Measurements from ENCODE around the gene OSBPL2. TPM values are rescaled to one million over a fixed set of nuclear protein-coding genes. Genes with fewer than 3 reads are reported as not detected.

OSBPL2 gene
- total RNA-seq, 1 experiment from 2014 or later = 41.4 TPM

DNA sequence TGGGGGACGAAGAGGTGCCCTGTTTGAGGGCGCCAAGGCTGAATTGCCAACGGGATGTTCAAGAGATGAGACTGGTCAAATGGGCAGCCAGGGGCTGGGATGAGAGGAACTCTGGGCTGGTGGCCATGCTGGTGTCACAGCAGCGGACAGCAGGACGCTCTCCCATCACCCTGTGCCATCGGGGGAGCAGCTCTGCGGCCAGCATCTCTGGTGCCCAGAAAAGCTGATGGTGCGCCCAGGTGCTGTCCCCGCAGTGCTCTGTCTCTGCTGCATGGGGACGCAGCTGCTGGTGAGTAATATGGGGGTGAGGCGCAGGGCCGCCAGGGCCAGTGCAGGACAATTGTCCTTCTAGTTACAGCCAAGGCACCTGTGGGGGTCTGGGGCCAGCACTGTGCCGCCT lies 13.3 kb upstream of the OSBPL2 start:
- in situ Hi-C loops (cut with HindIII; ENCODE audit: low pct_unique_long_range_greater_than_20kb, low sequenced_read_pairs) (no loop called here), intact Hi-C loops (cut with micrococcal nuclease; ENCODE audit: unreplicated experiment) (no loop called here)
- Histone ChIP-seq H3K4me1 (ENCODE audit: control insufficient read depth, insufficient read depth, low read length) (no peaks in the 10 kb centered on the region; the same call in none of the 2 replicates), H3K27me3 (ENCODE audit: control insufficient read depth, insufficient read depth, low read length) (no peaks in the 10 kb centered on the region; the same call in 1 of the 2 replicates), H3K9me3 (ENCODE audit: control insufficient read depth, insufficient read depth, low read depth, low read length) (no peaks in the 10 kb centered on the region), H3K36me3 (ENCODE audit: control insufficient read depth, insufficient read depth, low read length) (no peaks in the 10 kb centered on the region), H3K4me3 (ENCODE audit: low read depth in 2 of 2, low read length in 2 of 2) (no peak overlapping the region), H3K27ac (ENCODE audit: low read length) (no peak overlapping the region)
- ATAC-seq (no peak), DNase-seq (ENCODE audit: low read depth, low spot score) (no peak)
- CTCF ChIA-PET = no interaction called here
- no TSS peak for BruUV-seq (replicated peaks)
- TF ChIP-seq TCF7L2 (IDR thresholded peaks at IDR 0.05; ENCODE audit: low read depth, low read length) = no peak
- TF ChIP-seq, protein P1, sequence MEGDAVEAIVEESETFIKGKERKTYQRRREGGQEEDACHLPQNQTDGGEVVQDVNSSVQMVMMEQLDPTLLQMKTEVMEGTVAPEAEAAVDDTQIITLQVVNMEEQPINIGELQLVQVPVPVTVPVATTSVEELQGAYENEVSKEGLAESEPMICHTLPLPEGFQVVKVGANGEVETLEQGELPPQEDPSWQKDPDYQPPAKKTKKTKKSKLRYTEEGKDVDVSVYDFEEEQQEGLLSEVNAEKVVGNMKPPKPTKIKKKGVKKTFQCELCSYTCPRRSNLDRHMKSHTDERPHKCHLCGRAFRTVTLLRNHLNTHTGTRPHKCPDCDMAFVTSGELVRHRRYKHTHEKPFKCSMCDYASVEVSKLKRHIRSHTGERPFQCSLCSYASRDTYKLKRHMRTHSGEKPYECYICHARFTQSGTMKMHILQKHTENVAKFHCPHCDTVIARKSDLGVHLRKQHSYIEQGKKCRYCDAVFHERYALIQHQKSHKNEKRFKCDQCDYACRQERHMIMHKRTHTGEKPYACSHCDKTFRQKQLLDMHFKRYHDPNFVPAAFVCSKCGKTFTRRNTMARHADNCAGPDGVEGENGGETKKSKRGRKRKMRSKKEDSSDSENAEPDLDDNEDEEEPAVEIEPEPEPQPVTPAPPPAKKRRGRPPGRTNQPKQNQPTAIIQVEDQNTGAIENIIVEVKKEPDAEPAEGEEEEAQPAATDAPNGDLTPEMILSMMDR (IDR thresholded peaks at IDR 0.05) = no peak
- no peak for TF ChIP-seq SIN3A (IDR thresholded peaks at IDR 0.05; ENCODE audit: borderline replicate concordance, insufficient read depth, low read depth, low read length)
- TF ChIP-seq, protein P2, sequence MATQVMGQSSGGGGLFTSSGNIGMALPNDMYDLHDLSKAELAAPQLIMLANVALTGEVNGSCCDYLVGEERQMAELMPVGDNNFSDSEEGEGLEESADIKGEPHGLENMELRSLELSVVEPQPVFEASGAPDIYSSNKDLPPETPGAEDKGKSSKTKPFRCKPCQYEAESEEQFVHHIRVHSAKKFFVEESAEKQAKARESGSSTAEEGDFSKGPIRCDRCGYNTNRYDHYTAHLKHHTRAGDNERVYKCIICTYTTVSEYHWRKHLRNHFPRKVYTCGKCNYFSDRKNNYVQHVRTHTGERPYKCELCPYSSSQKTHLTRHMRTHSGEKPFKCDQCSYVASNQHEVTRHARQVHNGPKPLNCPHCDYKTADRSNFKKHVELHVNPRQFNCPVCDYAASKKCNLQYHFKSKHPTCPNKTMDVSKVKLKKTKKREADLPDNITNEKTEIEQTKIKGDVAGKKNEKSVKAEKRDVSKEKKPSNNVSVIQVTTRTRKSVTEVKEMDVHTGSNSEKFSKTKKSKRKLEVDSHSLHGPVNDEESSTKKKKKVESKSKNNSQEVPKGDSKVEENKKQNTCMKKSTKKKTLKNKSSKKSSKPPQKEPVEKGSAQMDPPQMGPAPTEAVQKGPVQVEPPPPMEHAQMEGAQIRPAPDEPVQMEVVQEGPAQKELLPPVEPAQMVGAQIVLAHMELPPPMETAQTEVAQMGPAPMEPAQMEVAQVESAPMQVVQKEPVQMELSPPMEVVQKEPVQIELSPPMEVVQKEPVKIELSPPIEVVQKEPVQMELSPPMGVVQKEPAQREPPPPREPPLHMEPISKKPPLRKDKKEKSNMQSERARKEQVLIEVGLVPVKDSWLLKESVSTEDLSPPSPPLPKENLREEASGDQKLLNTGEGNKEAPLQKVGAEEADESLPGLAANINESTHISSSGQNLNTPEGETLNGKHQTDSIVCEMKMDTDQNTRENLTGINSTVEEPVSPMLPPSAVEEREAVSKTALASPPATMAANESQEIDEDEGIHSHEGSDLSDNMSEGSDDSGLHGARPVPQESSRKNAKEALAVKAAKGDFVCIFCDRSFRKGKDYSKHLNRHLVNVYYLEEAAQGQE (IDR thresholded peaks at IDR 0.05; ENCODE audit: insufficient read depth in 1 of 2, low read depth in 2 of 2, low read length in 1 of 2) = no peak
- no peak for TF ChIP-seq POLR2AphosphoS5 (IDR thresholded peaks at IDR 0.05; ENCODE audit: low read depth, low read length)
- POLR2A ChIA-PET = no interaction called here

DNA sequence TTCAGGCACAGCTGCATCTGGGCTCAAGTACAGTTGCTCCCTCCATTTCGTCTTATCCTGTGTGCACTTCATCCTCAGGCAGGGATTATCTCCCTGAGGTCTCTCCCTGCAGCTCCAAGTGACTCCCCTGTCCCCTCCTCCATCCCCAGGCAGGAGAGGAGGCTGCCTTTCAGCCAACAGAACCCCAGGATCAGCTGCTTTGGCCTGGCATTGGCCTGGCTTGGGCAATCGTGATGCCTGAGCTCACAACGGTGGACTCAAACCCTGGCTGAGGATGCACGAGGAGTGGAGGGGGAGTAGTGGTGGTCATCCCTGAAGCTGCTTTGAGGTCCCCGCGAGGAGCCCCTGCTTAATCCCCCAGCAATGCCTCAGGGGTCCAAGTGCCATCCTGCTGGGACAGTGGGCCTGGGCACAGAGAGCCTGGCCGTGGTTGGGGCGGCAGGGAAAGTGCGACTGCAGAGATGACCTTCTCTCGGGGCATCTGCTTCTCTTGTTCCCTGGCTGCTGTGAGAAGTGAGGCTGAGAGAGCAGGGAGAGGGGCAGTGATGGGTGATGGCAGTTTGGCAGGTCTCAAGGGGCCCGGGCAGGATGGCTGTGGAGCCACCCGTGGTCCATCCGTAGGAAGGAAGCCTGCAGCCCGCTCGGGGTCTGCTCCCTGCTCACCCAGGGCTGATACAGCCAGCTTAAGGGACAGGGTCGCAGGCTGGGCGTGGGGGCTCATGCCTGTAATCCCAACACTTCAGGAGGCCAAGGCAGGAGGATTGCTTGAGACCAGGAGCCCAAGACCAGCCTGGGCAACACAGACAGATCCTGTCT lies 12.3 kb upstream of the OSBPL2 start:
- no peaks in the 10 kb centered on the region; the same call in none of the 2 replicates for H3K4me1 ChIP-seq (ENCODE audit: control insufficient read depth, insufficient read depth, low read length)
- no peak overlapping the region for H3K27ac ChIP-seq (ENCODE audit: low read length)
- no peaks in the 10 kb centered on the region for H3K9me3 ChIP-seq (ENCODE audit: control insufficient read depth, insufficient read depth, low read depth, low read length)
- no peaks in the 10 kb centered on the region for H3K36me3 ChIP-seq (ENCODE audit: control insufficient read depth, insufficient read depth, low read length)
- DNase-seq (ENCODE audit: low read depth, low spot score) (no peak), ATAC-seq (no peak)
- no peaks in the 10 kb centered on the region; the same call in 1 of the 2 replicates for H3K27me3 ChIP-seq (ENCODE audit: control insufficient read depth, insufficient read depth, low read length)
- POLR2A ChIA-PET = no interaction called here
- no TSS peak for BruUV-seq (replicated peaks)
- TF ChIP-seq TCF7L2 (IDR thresholded peaks at IDR 0.05; ENCODE audit: low read depth, low read length) (no peak), POLR2AphosphoS5 (IDR thresholded peaks at IDR 0.05; ENCODE audit: low read depth, low read length) (no peak), SIN3A (IDR thresholded peaks at IDR 0.05; ENCODE audit: borderline replicate concordance, insufficient read depth, low read depth, low read length) (no peak)
- TF ChIP-seq, protein P1 (IDR thresholded peaks at IDR 0.05) = no peak
- TF ChIP-seq, protein P2 (IDR thresholded peaks at IDR 0.05; ENCODE audit: insufficient read depth in 1 of 2, low read depth in 2 of 2, low read length in 1 of 2) = no peak
- no peak overlapping the region for H3K4me3 ChIP-seq (ENCODE audit: low read depth in 2 of 2, low read length in 2 of 2)
- intact Hi-C loops (cut with micrococcal nuclease; ENCODE audit: unreplicated experiment) = no loop called here
- in situ Hi-C loops (cut with HindIII; ENCODE audit: low pct_unique_long_range_greater_than_20kb, low sequenced_read_pairs) = no loop called here
- CTCF ChIA-PET = no interaction called here
